Fibroblast of upper back skin (primary cell): ENCODE results near the gene FDX1.

Experiments used
- DNase-seq: peaks from one replicate; pipeline ENCODE4 v3.0.0-alpha.2; 2013

The FDX1 gene

DNA sequence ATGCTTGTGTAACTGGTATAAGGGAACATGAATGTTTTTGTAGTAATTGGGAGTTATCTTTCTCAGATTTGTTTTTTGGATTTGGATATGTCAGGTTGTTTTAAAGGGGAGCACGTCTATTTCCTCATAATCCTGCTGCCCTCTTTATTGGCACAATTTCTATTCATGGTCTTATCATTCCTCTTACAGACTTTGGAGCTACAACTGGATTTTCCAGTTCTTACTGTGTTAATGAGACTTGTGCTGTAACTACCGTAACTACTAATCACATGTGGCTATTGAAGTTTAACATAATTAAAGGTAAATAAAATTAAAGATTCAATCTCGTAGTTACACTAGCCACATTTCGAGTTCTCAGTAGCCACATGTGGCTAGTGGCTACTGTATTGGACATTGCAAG lies 1.9 kb downstream of the FDX1 start:
- no peak for DNase-seq

DNA sequence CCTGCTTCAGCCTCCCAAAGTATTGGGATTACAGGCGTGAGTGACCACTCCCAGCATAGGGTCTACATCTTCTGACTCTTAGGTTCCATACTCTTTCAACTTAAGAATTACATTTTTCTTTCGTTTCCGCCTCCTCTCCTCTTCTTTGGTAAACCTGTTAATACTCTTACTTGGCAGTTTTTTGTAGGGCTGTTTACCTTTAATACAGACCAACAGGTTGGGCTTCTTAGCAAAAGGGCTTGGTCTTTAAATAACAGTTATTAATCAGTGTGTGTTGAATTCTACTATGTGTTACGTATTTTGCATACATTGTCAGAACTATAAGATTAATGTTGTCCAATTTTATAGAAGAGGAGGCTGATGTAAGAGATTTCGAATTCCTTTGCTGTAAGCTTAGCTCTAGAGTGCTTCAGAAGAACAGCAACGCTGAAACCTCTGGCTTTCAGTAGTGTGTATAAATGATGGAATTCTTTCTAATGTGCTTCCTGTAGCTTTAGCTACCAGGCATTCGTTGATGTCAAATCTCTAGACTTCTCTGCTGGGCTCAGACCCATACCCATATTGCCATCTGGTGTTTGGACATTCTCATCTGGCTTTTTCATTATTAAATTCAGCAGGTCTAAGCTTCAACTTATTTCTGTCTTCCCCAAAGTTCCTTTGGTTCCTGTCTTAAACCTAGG lies 3.1 kb downstream of the FDX1 start:
- peak; percentile 48 for DNase-seq

GRCh38 chr11:110433393-110434333 lies 3.9 kb downstream of the FDX1 start:
- peak; percentile 28 for DNase-seq

GRCh38 chr11:110434952-110435779 lies 5.4 kb downstream of the FDX1 start:
- DNase-seq: no peak

- no peak for DNase-seq
Observed at GRCh38 chr11:110435780-110436717, 6.3 kb downstream of the FDX1 start.

- no peak for DNase-seq
Observed at GRCh38 chr11:110438017-110438416, 8.3 kb downstream of the FDX1 start.

DNA sequence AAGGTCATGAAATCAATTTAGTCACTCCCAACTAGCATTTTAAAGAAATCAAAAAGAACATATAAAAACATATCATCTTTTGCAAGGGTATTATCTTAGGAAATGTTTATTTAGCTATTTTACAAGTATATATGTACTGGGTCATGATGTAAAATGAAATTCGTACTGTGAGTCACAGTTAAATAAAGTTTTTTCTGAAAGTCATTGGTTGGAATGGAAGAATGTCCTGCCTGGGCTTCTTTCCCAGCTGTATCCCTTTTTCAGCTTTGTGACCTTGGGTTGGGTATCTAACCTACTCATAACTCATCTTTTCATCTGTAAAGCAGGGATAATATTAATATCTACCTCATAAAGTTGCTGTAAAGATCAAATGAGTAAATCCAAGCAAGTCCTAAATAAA lies 15.7 kb downstream of the FDX1 start:
- no peak for DNase-seq

- DNase-seq: no peak
Observed at GRCh38 chr11:110446061-110446460, 16.3 kb downstream of the FDX1 start.

DNA sequence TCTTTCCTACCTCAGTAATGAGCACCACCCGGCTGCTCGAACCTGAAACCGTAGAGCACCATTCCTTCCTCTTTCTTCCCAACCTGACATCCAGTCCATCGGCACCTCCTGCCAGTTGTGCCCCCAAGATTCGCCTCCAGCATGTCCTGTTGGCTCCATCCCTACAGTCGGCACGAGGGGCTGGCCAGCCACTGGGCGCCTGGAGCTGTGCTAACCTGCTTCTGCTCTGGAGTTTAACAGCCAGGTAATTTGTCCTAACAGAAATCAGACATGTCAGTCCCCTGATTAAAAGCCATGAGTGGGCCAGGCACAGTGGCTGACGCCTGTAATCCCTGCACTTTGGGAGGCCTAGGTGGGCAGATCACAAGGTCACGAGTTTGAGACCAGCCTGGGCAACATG lies 16.8 kb downstream of the FDX1 start:
- no peak for DNase-seq

GRCh38 chr11:110447343-110447742 lies 17.6 kb downstream of the FDX1 start:
- no peak for DNase-seq

DNA sequence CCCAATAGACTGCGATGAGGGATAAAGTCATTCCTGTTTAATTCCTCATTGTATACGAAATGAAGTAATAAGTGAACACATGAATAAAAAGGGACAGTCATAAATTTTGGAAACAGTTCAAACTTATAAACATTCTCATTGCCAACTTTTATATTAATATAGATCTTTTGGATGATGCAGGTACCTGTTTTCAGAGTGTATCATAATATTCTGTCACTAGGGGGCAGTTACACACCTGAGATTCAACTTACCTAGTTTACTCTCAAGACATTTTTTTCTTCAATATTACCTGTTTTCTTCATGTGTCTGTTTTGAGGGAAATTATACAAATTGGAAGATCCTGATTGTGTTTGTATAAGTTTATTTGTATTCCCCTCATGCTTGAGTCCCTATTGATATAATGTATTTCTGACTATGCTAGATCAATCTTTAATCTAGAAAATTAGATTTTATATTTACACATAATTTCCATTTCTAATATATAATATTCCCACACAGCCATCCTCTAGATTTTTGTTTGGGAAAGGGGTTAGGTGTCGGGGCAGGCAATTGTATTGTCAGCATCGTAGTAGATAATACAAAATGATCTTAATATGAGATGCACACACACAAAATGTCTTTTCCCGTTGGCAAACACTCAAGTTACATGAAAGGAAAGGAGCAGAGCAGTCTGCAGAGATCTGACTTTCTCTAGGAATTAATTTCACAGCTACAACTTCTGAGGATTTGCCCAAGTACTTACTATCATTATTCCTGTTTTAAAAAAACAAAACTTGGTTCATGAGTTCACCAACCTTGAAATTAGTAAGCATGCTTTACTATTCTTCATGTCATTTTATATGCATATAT lies 18.4 kb downstream of the FDX1 start:
- DNase-seq: no peak

GRCh38 chr11:110450246-110450645 lies 20.5 kb downstream of the FDX1 start:
- no peak for DNase-seq

DNA sequence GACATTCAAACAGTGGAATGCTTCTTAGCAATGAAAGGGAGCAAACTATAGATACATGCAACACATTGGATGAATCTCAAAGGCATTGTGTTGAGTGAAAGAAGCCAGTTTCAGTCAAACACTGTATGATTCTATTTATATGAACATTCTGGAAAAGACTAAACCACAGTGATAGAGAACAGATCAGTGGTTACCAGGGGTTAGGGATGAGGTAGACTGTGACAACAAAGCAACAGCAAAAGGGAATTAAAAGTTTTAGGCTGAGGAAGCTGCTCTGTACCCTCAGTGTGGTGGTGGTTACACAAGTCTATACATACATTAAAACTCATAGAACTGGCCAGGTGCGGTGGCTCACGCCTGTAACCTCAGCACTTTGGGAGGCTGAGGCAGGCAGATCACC lies 23.0 kb downstream of the FDX1 start:
- no peak for DNase-seq

GRCh38 chr11:110453684-110454354 lies 24.1 kb downstream of the FDX1 start:
- DNase-seq: no peak

- DNase-seq: no peak
Observed at GRCh38 chr11:110454609-110455008, 24.9 kb downstream of the FDX1 start.

DNA sequence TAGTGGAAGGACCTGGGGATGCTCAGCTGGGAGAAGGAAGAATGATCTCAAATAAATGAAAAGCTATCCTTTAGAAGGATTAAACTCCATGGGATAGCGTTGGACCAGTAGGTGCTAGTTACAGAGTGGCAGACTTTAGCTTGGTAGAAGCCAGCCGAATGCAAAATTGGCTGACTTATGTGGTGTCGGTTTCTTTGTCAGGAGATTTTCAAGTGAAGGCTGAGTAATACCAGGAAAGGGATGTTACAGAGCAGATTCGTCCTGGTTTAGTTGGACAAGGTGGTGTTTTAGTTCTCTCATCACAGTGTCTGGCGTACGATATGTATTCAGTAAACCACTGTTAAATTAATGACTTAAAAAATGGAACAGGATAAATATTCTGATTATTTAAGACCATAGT lies 26.0 kb downstream of the FDX1 start:
- DNase-seq: no peak

DNA sequence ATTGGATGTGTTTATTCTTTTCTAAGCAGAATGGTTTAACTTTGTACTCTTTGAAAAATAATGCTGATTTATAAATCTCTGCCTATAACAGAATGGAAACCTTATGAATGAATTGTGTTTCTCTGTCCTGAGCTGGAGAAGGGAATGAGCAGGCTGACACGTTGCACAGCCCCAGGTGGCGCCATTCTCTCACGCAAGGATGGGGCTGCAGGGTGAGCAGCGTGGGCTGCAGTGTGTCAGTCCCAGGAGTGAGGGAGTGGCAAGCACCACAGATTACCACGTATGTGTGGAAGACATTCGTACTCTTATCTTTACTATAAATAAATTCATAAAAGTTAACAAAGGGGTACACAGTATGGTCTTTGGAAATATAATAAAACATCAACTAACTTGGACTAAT lies 33.4 kb downstream of the FDX1 start:
- peak; percentile 57 for DNase-seq

- DNase-seq: no peak
Observed at GRCh38 chr11:110465231-110465630, 35.5 kb downstream of the FDX1 start.

GRCh38 chr11:110467556-110467955 lies 37.8 kb downstream of the FDX1 start:
- DNase-seq: no peak

DNA sequence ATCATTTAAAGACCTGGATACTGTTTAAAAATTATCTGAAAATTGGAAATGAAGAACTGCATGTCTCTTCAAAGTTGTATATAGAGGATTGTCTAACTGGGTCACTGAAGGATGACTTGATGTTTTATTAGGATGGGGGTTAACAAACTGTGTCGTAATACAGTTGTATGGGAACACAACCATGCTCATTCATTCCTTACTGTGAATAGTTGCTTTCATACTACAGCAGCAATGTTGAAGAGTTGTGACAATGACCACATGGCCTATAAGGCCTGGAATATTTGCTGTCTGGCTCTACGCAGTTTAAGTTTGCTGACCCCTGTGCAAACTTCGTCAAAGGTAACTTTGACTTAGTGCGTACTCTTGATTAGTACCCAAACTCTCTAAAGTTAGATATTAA lies 38.4 kb downstream of the FDX1 start:
- DNase-seq: no peak

GRCh38 chr11:110469127-110469526 lies 39.4 kb downstream of the FDX1 start:
- DNase-seq: no peak
